SK-N-SH (cell line): Measurements from ENCODE around the gene PCDH1. TPM values are rescaled to one million over a fixed set of nuclear protein-coding genes. Genes with fewer than 3 reads are reported as not detected.

Source experiments
- CTCF ChIA-PET: fragments of 300-600, 350-600 bp; formaldehyde crosslinking; extraction: SDS; loops from one replicate; lab custom pipeline; 2021; lab: Yijun Ruan, JAX
- POLR2A ChIA-PET: fragments of 350-600 bp; sonication (Branson Sonifier 250); formaldehyde crosslinking; extraction: SDS; loops from one replicate; lab custom pipeline; 2020; ENCODE audit warnings: antibody characterized with exemption, inconsistent platforms; lab: Yijun Ruan, JAX
- DNase-seq: peaks from one replicate; pipeline ENCODE4 v3.0.0; 2012
- H2AFZ ChIP-seq: fragments of 200-600 bp; sonication (generic); 2 replicates; pipeline ENCODE4 v1.8.1; 2016; ENCODE audit warnings: antibody characterized with exemption, mild to moderate bottlenecking, low read depth
- H3F3A ChIP-seq: fragments of 200-600 bp; sonication (generic); replicated peaks from 2 replicates; pipeline ENCODE3; 2016; ENCODE audit warnings: antibody characterized with exemption, mild to moderate bottlenecking; ENCODE audit not compliant: insufficient read depth
- H3K27ac ChIP-seq, 2 experiments: fragments of 200-500 bp in 1 of 2; fragments of 200-600 bp in 1 of 2; sonication (Bioruptor generic) in 1 of 2; sonication (generic), shearing (Covaris generic) in 1 of 2; 2 replicates each; pipeline versions ENCODE4 v1.5.1 to v1.6.1; 2014 to 2016; ENCODE audit warnings: low read depth in 2 of 2, inconsistent platforms in 1 of 2, low read length in 1 of 2, mild to moderate bottlenecking in 1 of 2, mixed read lengths in 1 of 2
- H3K27me3 ChIP-seq: fragments of 200-600 bp; sonication (generic), shearing (Covaris generic); 2 replicates; pipeline ENCODE4 v1.6.1; 2016; ENCODE audit warnings: mixed run types; ENCODE audit not compliant: insufficient read depth
- H3K36me3 ChIP-seq, 2 experiments: fragments of 200-500 bp in 1 of 2; fragments of 200-600 bp in 1 of 2; sonication (Bioruptor generic) in 1 of 2; sonication (generic) in 1 of 2; replicated peaks in 1 of 2; 2 replicates each; pipeline versions ENCODE3 to v1.5.1; 2014 to 2016; ENCODE audit warnings: low read length in 1 of 2, mild to moderate bottlenecking in 1 of 2; ENCODE audit not compliant: insufficient read depth in 2 of 2, control insufficient read depth in 1 of 2
- H3K4me1 ChIP-seq, 2 experiments: fragments of 200-500 bp in 1 of 2; fragments of 200-600 bp in 1 of 2; sonication (Bioruptor generic) in 1 of 2; sonication (generic), shearing (Covaris generic) in 1 of 2; 2 replicates each; pipeline versions ENCODE4 v1.5.1 to v1.6.1; 2014 to 2016; ENCODE audit warnings: low read depth in 1 of 2, low read length in 1 of 2, mixed run types in 1 of 2; ENCODE audit not compliant: insufficient read depth in 2 of 2, control insufficient read depth in 1 of 2
- H3K4me2 ChIP-seq: fragments of 200-600 bp; sonication (generic), shearing (Covaris generic); 2 replicates; pipeline ENCODE4 v1.6.1; 2017; ENCODE audit warnings: mixed run types
- H3K4me3 ChIP-seq, 2 experiments: fragments of 200-500 bp in 1 of 2; fragments of 200-600 bp in 1 of 2; sonication (Bioruptor generic) in 1 of 2; sonication (generic), shearing (Covaris generic) in 1 of 2; 2 replicates each; pipeline versions ENCODE4 v1.5.1 to v1.8.1; 2014 to 2016; ENCODE audit warnings: low read depth in 2 of 2, inconsistent platforms in 1 of 2, low read length in 1 of 2, mild to moderate bottlenecking in 1 of 2, mixed read lengths in 1 of 2, moderate library complexity in 1 of 2
- H3K79me2 ChIP-seq: fragments of 200-600 bp; sonication (generic); 2 replicates; pipeline ENCODE4 v1.8.1; 2017; ENCODE audit warnings: mild to moderate bottlenecking; ENCODE audit not compliant: insufficient read depth
- H3K9ac ChIP-seq: fragments of 200-600 bp; sonication (generic); 2 replicates; pipeline ENCODE4 v1.6.1; 2017; ENCODE audit warnings: mixed run types
- H3K9me2 ChIP-seq: fragments of 200-600 bp; sonication (generic); 2 replicates; pipeline ENCODE4 v1.6.1; 2017; ENCODE audit warnings: mixed run types
- H3K9me3 ChIP-seq: fragments of 200-600 bp; sonication (generic); 2 replicates; pipeline ENCODE4 v1.6.1; 2017; ENCODE audit warnings: mixed run types, mild to moderate bottlenecking, moderate library complexity
- H4K20me1 ChIP-seq: fragments of 200-600 bp; sonication (generic); 2 replicates; pipeline ENCODE4 v1.6.1; 2017; ENCODE audit warnings: mild to moderate bottlenecking, mixed run types; ENCODE audit not compliant: insufficient read depth
- EP300 ChIP-seq, 2 experiments: IDR thresholded peaks; 2 replicates each; pipeline versions ENCODE4 v1.4.0 to v1.6.1; 2012; ENCODE audit warnings: borderline replicate concordance in 1 of 2, low read depth in 1 of 2, low read length in 1 of 2
- EZH2phosphoT487 ChIP-seq: fragments of 200-600 bp; sonication (generic); IDR thresholded peaks from 2 replicates; pipeline ENCODE4 v1.6.1; 2017; ENCODE audit warnings: low read depth, mixed run types, mild to moderate bottlenecking, antibody characterized with exemption, moderate library complexity, borderline replicate concordance
- MEF2A ChIP-seq: IDR thresholded peaks from 2 replicates; pipeline ENCODE4 v1.4.0; 2012; ENCODE audit warnings: low read depth, borderline replicate concordance
- NFIC ChIP-seq: IDR thresholded peaks from 2 replicates; pipeline ENCODE4 v1.4.0; 2012; ENCODE audit warnings: borderline replicate concordance
- POLR2AphosphoS5 ChIP-seq: IDR thresholded peaks from 2 replicates; pipeline ENCODE4 v1.6.1; 2012; ENCODE audit warnings: low read depth, low read length
- SIN3A ChIP-seq: IDR thresholded peaks from 2 replicates; pipeline ENCODE4 v1.6.1; 2012; ENCODE audit warnings: low read depth, mild to moderate bottlenecking, low read length, moderate library complexity, borderline replicate concordance
- TEAD4 ChIP-seq: IDR thresholded peaks from 2 replicates; pipeline ENCODE4 v1.4.0; 2012; ENCODE audit warnings: mild to moderate bottlenecking, borderline replicate concordance; ENCODE audit not compliant: insufficient read depth
- YY1 ChIP-seq: IDR thresholded peaks from 2 replicates; pipeline ENCODE4 v1.4.0; 2012; ENCODE audit warnings: low read depth, mild to moderate bottlenecking
- WGBS: methylation state at CpG from one replicate; pipeline ENCODE4 v1.1.6; 2017; ENCODE audit warnings: low lambda C conversion rate; 5-methylcytosine and 5-hydroxymethylcytosine counted together
- polyA plus RNA-seq, 3 experiments: library from polyadenylated mRNA; depleted of rRNA; stranded (reverse); fragments of >200 nt; gene quantifications; 2 replicates each; pipeline ENCODE4 v1.2.3, GENCODE V29; 2012
- TF ChIP-seq, protein P1 (sequence below): fragments of 200-600 bp; sonication (generic); IDR thresholded peaks from 2 replicates; pipeline ENCODE4 v1.6.1; 2017; ENCODE audit warnings: antibody characterized with exemption, mild to moderate bottlenecking, moderate library complexity
- TF ChIP-seq, protein P2 (sequence below): IDR thresholded peaks from 2 replicates; pipeline ENCODE4 v1.4.0; 2012; ENCODE audit warnings: low read depth
- TF ChIP-seq, protein P3 (sequence below): IDR thresholded peaks from 2 replicates; pipeline ENCODE4; 2012
- TF ChIP-seq, protein P4 (sequence below): IDR thresholded peaks from 2 replicates; pipeline ENCODE4 v1.4.0; 2012; ENCODE audit warnings: low read depth, borderline replicate concordance
- TF ChIP-seq, protein P5 (sequence below): fragments of 150-350 bp; IDR thresholded peaks from 2 replicates; pipeline ENCODE4 v1.6.1; 2017; ENCODE audit warnings: antibody characterized with exemption, low read length, low read depth, borderline replicate concordance

The PCDH1 gene
- polyA plus RNA-seq, 1 of the 3 experiments (the other 2 are of a cell fraction) = 0.08 TPM

DNA sequence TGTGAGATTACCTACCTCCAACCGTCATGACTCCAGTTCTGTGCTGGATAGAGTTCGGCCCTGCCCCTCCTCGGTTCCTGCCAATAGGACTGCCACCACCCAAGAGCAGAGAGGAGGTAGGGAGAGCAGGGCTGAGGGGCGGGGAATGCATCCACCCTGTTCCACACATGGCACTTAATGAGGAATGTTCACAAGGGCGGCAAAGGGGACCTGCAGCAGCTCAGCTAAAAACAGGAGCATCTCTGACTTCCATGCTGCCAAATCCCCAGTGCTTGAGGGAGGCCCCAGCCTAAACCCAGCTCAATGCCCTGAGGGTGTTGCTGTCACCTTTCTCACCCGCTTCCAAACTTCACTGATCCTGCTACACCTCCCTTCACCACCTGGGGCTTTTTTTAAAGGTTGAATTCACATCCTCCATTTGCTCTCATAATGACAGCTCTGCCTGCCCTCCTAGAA is 37.7 kb upstream of the PCDH1 start:
- DNase-seq = no peak
- H4K20me1 ChIP-seq = no peaks in the 10 kb centered on the region
- ChIA-PET CTCF (interaction anchor here (0.9 to 8.8 kb wide), 14 partner anchors 8 to 352 kb away, joined by 3 to 78 read pairs (median 7); partner anchors contain the start of genes DELE1, PCDH1 and PCDH12), POLR2A (interaction anchor here (0.8 to 1.3 kb wide), 2 partner anchors 8 to 45 kb away, joined by 4 read pairs; partner anchors contain the start of gene DELE1)
- no peak overlapping the region for H3K9ac ChIP-seq
- no peak overlapping the region for H3K4me3 ChIP-seq
- H3K79me2 ChIP-seq = no peaks in the 10 kb centered on the region
- TF ChIP-seq YY1 (no peak), EP300 (IDR thresholded peaks at IDR 0.05; ENCODE audit: borderline replicate concordance in 1 of 2, low read depth in 1 of 2, low read length in 1 of 2) (no peak), EZH2phosphoT487 (no peak), MEF2A (no peak), SIN3A (no peak), POLR2AphosphoS5 (no peak), TEAD4 (no peak), NFIC (no peak)
- TF ChIP-seq, protein P1, sequence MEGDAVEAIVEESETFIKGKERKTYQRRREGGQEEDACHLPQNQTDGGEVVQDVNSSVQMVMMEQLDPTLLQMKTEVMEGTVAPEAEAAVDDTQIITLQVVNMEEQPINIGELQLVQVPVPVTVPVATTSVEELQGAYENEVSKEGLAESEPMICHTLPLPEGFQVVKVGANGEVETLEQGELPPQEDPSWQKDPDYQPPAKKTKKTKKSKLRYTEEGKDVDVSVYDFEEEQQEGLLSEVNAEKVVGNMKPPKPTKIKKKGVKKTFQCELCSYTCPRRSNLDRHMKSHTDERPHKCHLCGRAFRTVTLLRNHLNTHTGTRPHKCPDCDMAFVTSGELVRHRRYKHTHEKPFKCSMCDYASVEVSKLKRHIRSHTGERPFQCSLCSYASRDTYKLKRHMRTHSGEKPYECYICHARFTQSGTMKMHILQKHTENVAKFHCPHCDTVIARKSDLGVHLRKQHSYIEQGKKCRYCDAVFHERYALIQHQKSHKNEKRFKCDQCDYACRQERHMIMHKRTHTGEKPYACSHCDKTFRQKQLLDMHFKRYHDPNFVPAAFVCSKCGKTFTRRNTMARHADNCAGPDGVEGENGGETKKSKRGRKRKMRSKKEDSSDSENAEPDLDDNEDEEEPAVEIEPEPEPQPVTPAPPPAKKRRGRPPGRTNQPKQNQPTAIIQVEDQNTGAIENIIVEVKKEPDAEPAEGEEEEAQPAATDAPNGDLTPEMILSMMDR = no peak
- TF ChIP-seq, protein P2, sequence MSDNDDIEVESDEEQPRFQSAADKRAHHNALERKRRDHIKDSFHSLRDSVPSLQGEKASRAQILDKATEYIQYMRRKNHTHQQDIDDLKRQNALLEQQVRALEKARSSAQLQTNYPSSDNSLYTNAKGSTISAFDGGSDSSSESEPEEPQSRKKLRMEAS = no peak
- TF ChIP-seq, protein P3, sequence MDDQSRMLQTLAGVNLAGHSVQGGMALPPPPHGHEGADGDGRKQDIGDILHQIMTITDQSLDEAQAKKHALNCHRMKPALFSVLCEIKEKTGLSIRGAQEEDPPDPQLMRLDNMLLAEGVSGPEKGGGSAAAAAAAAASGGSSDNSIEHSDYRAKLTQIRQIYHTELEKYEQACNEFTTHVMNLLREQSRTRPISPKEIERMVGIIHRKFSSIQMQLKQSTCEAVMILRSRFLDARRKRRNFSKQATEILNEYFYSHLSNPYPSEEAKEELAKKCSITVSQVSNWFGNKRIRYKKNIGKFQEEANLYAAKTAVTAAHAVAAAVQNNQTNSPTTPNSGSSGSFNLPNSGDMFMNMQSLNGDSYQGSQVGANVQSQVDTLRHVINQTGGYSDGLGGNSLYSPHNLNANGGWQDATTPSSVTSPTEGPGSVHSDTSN = no peak
- TF ChIP-seq, protein P4, sequence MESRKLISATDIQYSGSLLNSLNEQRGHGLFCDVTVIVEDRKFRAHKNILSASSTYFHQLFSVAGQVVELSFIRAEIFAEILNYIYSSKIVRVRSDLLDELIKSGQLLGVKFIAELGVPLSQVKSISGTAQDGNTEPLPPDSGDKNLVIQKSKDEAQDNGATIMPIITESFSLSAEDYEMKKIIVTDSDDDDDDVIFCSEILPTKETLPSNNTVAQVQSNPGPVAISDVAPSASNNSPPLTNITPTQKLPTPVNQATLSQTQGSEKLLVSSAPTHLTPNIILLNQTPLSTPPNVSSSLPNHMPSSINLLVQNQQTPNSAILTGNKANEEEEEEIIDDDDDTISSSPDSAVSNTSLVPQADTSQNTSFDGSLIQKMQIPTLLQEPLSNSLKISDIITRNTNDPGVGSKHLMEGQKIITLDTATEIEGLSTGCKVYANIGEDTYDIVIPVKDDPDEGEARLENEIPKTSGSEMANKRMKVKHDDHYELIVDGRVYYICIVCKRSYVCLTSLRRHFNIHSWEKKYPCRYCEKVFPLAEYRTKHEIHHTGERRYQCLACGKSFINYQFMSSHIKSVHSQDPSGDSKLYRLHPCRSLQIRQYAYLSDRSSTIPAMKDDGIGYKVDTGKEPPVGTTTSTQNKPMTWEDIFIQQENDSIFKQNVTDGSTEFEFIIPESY = no peak
- TF ChIP-seq, protein P5, sequence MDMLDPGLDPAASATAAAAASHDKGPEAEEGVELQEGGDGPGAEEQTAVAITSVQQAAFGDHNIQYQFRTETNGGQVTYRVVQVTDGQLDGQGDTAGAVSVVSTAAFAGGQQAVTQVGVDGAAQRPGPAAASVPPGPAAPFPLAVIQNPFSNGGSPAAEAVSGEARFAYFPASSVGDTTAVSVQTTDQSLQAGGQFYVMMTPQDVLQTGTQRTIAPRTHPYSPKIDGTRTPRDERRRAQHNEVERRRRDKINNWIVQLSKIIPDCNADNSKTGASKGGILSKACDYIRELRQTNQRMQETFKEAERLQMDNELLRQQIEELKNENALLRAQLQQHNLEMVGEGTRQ = no peak
- H3K9me2 ChIP-seq = no peaks in the 10 kb centered on the region
- H2AFZ ChIP-seq = no peak overlapping the region
- no peaks in the 10 kb centered on the region for H3F3A ChIP-seq
- H3K27ac ChIP-seq = no peak overlapping the region
- WGBS = 68% methylated on average over 6 of the region's 6 CpGs
- H3K27me3 ChIP-seq = no peaks in the 10 kb centered on the region; the same call in 1 of the 2 replicates
- no peaks in the 10 kb centered on the region for H3K9me3 ChIP-seq
- no peak overlapping the region for H3K4me2 ChIP-seq
- no peaks in the 10 kb centered on the region for H3K36me3 ChIP-seq
- H3K4me1 ChIP-seq = no peaks in the 10 kb centered on the region; a peak in 1 of 4 replicates
